Psoas muscle (tissue), 8 donors: ENCODE measurements around the gene C11orf54. TPM values are rescaled to one million over a fixed set of nuclear protein-coding genes. Genes with fewer than 3 reads are reported as not detected.

Source experiments
- ATAC-seq, 4 donors: fragments of 200-7000 bp; cut with Tn5 transposase; one replicate each; pipeline ENCODE4 v1.9.1; 2020; ENCODE audit warnings: moderate library complexity in 3 of 4, mild to moderate bottlenecking in 2 of 4
- DNase-seq, 2 donors: peaks; one replicate each; pipeline ENCODE4 v3.0.0-alpha.2; 2020
- H3K27ac ChIP-seq: fragments of 200-600 bp; one replicate; pipeline ENCODE4 v1.8.0; 2022
- H3K27me3 ChIP-seq, 3 donors: fragments of 200-600 bp in 1 of 3; one replicate each; pipeline versions ENCODE4 v1.6.1 to v1.8.0; 2013 to 2022; ENCODE audit warnings: low read length in 2 of 3, mild to moderate bottlenecking in 2 of 3, moderate library complexity in 1 of 3; ENCODE audit not compliant: insufficient read depth in 3 of 3
- H3K36me3 ChIP-seq, 2 donors: fragments of 200-600 bp in 1 of 2; one replicate each; pipeline versions ENCODE4 v1.6.1 to v1.8.0; 2013 to 2022; ENCODE audit warnings: low read depth in 1 of 2, mild to moderate bottlenecking in 1 of 2, moderate library complexity in 1 of 2; ENCODE audit not compliant: insufficient read depth in 1 of 2
- H3K4me1 ChIP-seq: fragments of 200-600 bp; one replicate; pipeline ENCODE4 v1.8.0; 2022
- H3K4me3 ChIP-seq: fragments of 200-600 bp; one replicate; pipeline ENCODE4 v1.8.0; 2022; ENCODE audit warnings: mild to moderate bottlenecking
- H3K9me3 ChIP-seq: fragments of 200-600 bp; one replicate; pipeline ENCODE4 v1.8.0; 2022
- WGBS, 3 donors: extraction: QIAGEN DNeasy Blood & Tissue Kit; methylation state at CpG; one replicate each; pipeline versions ENCODE4 v1.1.6 to v1.1.7; 2013; 5-methylcytosine and 5-hydroxymethylcytosine counted together
- intact Hi-C, 2 donors: fragments of 100-400 bp; cut with DNase I; formaldehyde crosslinking; loops; one replicate each; pipeline versions ENCODE4 v1.11.0 to v1.14.2; 2022
- polyA plus RNA-seq, 3 donors: library from polyadenylated mRNA; stranded (reverse); fragments of 200-250 nt; gene quantifications; one replicate each; pipeline ENCODE4 v1.2.3, GENCODE V29; 2013
- total RNA-seq, 4 donors: library from RNA; stranded (reverse); fragmentation: NEBNext Ultra II Directional in 2 of 4; extraction: Animal tissue kit (Norgen Biotek cat#: 25700) in 2 of 4; gene quantifications; one replicate each; pipeline versions ENCODE4 v1.2.1 to v1.2.4, GENCODE V29; 2021 to 2023
- TF ChIP-seq, protein P1 (sequence below): fragments of 200-600 bp; IDR thresholded peaks from one replicate; pipeline ENCODE4 v1.8.0; 2022; ENCODE audit warnings: antibody characterized with exemption
- donor health status: healthy with polysubstance abuse.
- donor health status: DM: no; HTN: no; CAD: no; lungs with moderate emphysema.
- donor health status: Bipolar disorder and iron deficiency.
- donor health status: healthy.
- donor health status: DM: yes; HTN: yes; CAD: no.
- donor health status: DM: no; HTN: no; CAD: no.
- donor health status: DM: no; HTN: no; CAD: no.
- donor health status: DM: yes; HTN: yes; CAD: no.

C11orf54 gene
- total and polyA plus RNA-seq, 7 donors, result 17.6 to 60.6 (median 26.2) TPM

DNA sequence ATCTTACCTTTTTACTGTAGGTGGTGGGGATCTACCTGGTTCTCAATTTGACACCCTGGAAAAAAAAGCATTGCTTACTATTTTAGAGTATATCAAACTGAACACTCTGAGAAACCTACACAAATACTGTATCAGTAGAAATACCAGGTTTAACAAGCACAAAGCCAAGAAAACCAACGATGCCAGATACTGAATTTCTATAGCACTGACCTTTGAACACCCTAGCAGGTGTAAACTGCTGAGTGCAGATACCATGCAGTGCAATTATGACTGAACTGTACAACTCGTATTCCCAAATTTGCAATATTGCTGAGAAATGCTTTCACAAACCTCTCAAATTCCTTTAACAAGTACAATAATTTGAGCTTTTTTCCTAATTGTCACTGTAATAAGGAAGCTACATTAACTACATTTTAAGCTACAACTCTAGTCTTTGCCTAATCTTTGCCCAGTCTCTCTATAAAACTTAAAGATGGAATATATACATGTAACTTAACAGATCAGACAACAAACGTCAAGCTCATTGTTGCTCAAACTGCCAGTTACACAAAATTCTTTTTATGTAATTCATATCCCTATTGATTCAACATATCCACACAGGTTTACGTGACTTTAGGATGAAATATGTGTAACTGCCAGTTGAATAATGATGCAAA, 9.1 kb upstream of the C11orf54 start:
- no peak overlapping the region for H3K27ac ChIP-seq
- no peak overlapping the region for H3K4me3 ChIP-seq
- ATAC-seq (no peak), DNase-seq (no peak)
- intact Hi-C loops, result loop anchor here (5.0 to 10.0 kb wide), 3 partner anchors 35 to 58 kb away; no protein-coding TSS in a partner anchor
- WGBS, 3 donors, result 75 to 89% (median 79%) methylated on average over 4 of the region's 4 CpGs
- TF ChIP-seq, protein P1, sequence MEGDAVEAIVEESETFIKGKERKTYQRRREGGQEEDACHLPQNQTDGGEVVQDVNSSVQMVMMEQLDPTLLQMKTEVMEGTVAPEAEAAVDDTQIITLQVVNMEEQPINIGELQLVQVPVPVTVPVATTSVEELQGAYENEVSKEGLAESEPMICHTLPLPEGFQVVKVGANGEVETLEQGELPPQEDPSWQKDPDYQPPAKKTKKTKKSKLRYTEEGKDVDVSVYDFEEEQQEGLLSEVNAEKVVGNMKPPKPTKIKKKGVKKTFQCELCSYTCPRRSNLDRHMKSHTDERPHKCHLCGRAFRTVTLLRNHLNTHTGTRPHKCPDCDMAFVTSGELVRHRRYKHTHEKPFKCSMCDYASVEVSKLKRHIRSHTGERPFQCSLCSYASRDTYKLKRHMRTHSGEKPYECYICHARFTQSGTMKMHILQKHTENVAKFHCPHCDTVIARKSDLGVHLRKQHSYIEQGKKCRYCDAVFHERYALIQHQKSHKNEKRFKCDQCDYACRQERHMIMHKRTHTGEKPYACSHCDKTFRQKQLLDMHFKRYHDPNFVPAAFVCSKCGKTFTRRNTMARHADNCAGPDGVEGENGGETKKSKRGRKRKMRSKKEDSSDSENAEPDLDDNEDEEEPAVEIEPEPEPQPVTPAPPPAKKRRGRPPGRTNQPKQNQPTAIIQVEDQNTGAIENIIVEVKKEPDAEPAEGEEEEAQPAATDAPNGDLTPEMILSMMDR, result no peak
- peaks cover under 1% of the 10 kb centered on the region for H3K4me1 ChIP-seq
- H3K36me3 ChIP-seq, result peaks cover 28 to 100% of the 10 kb centered on the region in 2 donors
- H3K9me3 ChIP-seq, result no peaks in the 10 kb centered on the region
- H3K27me3 ChIP-seq, result no peaks in the 10 kb centered on the region

DNA sequence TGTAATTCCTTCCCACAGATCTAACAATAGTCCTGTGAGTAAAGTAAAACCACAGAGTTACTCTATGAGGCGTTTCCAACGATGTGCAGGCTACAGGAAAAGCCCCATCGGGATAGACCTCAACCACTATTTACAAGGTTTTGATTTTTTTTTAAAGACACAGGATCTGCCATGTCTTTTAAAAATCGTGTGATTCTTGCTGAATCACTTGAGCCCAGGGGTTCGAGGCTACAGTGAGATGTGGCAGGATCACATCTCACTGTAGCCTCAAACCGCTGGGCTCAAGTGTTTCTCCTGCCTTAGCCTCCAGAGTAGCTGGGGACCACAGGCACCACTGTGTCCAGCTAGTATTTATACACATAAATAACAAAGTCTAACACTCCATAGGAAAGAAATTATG, 8.0 kb upstream of the C11orf54 start:
- TF ChIP-seq, protein P1, result no peak
- H3K4me3 ChIP-seq, result no peak overlapping the region
- intact Hi-C loops, result loop anchor here (5.0 to 10.0 kb wide), 3 partner anchors 36 to 59 kb away; no protein-coding TSS in a partner anchor
- H3K36me3 ChIP-seq, result peaks cover 28 to 100% of the 10 kb centered on the region in 2 donors
- ATAC-seq (no peak), DNase-seq (no peak)
- no peaks in the 10 kb centered on the region for H3K27me3 ChIP-seq
- WGBS, 3 donors, result 67 to 73% (median 71%) methylated on average over 6 of the region's 6 CpGs
- no peak overlapping the region for H3K27ac ChIP-seq
- no peaks in the 10 kb centered on the region for H3K9me3 ChIP-seq
- peaks cover 11% of the 10 kb centered on the region for H3K4me1 ChIP-seq

DNA sequence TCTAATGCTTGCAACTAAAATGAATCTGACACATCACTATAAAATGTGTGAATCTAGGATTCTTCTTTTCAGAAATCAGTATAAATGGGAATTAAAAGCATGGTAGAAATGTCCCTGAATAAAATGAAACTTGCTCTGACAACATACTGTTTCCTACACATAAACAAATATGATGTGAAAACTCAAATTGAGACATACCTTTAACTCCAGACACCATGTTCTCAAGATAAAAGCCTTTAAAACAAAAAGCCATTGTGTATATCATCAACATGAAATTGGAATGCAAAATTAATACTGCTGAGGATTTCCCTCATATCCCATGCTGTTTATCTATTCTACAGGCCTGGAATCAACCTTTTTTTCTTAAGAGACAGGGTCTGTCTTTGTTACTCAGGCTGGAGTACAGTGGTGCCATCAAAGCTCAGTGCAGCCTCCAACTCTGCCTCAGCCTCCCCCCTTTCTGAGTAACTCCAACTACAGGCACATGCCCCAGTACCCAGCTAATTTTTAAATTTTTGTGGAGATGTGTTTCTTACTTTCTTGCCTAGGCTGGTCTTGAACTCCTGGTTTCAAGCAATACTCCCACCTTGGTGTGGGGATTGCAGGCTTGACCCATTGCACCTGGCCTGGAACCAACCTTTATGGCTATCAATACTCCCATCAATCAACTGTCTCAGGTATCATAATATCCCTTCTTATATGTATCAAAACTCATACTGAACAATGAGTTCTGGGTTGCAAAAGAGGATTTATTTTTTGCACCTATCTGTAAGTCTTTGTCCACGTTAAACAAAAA, 6.8 kb upstream of the C11orf54 start:
- TF ChIP-seq, protein P1, result no peak
- Histone ChIP-seq H3K27ac (no peak overlapping the region), H3K4me3 (no peak overlapping the region), H3K27me3 (no peaks in the 10 kb centered on the region), H3K4me1 (peaks cover 23% of the 10 kb centered on the region), H3K36me3 (peaks cover 22 to 99% of the 10 kb centered on the region in 2 donors), H3K9me3 (no peaks in the 10 kb centered on the region)
- no peak for ATAC-seq
- DNase-seq, result no peak
- intact Hi-C loops, result loop anchor here (5.0 to 10.0 kb wide), 3 partner anchors 37 to 60 kb away; no protein-coding TSS in a partner anchor
- 82 to 91% (median 89%) methylated on average over 1 of the region's 1 CpG for WGBS, 3 donors

DNA sequence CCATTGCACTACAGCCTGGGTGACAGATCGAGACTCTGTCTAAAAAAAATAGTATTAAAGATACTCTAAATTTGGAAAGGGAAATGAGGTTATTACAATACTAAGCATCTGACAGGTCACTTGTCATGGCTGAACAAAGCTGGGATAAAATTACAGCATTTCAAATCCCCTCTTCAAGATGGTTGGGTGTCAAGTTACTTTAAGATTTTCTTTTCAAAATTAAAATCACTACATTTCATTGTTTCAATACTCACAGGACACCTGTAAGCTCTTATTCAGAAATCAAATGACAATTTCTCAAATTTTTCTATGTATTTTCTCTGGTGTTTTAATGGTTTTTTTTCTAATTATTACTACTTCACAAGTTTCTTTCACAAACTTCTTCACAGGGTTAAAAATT, 5.8 kb upstream of the C11orf54 start:
- Histone ChIP-seq H3K36me3 (peaks cover 22 to 94% of the 10 kb centered on the region in 2 donors), H3K27me3 (no peaks in the 10 kb centered on the region), H3K27ac (no peak overlapping the region), H3K4me3 (no peak overlapping the region), H3K9me3 (no peaks in the 10 kb centered on the region), H3K4me1 (peaks cover 29% of the 10 kb centered on the region)
- intact Hi-C loops, result loop anchor here (10.0 kb wide), 2 partner anchors 51 to 61 kb away; no protein-coding TSS in a partner anchor
- peak in 1 of 4 donors; percentile 29 for ATAC-seq
- TF ChIP-seq, protein P1, result no peak
- DNase-seq, result no peak
- WGBS, 3 donors, result 55 to 61% (median 59%) methylated on average over 1 of the region's 1 CpG
